HG02981 (cell line): ENCODE data around the gene GAREM1.
A peak's percentile ranks its signal among the peaks of the same experiment; 100 is the strongest.
"Not testable (repeated sequence)": the region's sequence is repeated elsewhere in the genome, so short reads cannot be mapped to it uniquely, and the experiment has no call there.

ENCODE experiments used
- ATAC-seq: cut with Tn5 transposase; IDR thresholded peaks from one replicate; pipeline ENCODE4 v1.9.1; 2021; ENCODE audit warnings: mild to moderate bottlenecking, moderate library complexity; ENCODE audit not compliant: unreplicated experiment

GAREM1 gene

GRCh38 chr18:32470714-32471633, at the start of gene GAREM1:
GAREM1 (minus strand) TSS chr18:32470882; CDS start chr18:32470428, 454 bp downstream.
- ATAC-seq: peak; percentile 96

DNA sequence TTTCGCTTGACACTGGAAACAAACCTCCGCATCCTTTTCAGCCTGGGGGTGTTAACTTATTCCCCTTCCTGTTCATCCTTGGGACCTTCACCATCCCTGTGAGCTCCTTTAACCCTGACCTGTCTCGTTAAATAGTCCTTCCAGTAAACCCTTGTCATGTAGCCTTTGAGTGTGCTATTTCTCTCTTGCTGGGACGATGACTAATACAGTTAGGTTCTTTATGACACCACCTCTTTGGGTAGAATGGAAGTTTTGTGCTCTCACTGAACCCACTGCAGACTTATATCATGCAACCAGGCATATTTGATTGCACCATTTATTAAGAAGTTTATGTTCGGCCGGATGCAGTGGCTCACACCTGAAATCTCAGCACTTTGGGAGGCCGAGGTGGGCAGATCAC, 40.5 kb upstream of the GAREM1 start:
- ATAC-seq: no peak

GRCh38 chr18:32509111-32509510, 38.4 kb upstream of the GAREM1 start:
- ATAC-seq: no peak

DNA sequence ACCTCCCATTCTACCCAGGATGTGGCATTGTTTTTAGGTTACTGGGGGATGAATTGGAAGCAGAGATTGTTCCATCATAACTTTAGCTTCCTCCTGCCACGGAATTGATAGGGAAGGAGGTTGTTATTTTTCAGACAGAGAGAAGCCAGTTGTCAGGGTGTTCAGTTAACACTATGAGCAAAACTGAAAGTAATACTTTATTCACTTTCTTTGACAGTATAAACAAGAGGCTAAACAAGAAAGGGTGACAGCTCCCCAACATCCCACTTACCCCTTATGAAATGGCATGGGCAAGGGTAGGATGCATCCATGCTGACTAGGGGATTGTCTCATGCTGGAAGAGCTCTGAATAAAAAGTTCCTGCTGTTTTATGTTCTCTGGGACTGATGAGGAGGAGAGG, 36.4 kb upstream of the GAREM1 start:
- ATAC-seq: no peak

GRCh38 chr18:32502014-32502413, 31.3 kb upstream of the GAREM1 start:
- ATAC-seq: no peak

- ATAC-seq: not testable (repeated sequence)
These were observed 30.6 kb upstream of the GAREM1 start for GRCh38 chr18:32501242-32501641.

DNA sequence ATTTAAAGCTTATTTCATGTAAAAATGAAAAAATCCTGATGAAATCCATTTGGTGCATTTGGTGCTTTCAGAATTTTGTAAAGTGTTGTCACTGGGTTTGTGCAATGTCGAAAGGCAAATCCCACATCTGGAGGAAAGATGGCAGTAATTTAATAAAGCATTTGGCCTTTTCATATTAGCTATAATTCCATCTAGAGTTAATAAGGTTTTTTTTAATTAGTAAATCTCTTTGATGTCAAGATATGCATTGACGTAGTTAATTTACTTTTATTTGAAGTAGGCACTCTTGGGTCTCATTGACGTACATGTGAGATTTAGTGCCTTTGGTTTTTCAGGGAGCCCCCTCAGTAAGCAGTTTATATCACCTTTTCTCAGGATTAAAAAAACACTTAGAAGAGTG, 12.3 kb upstream of the GAREM1 start:
- no peak for ATAC-seq

DNA sequence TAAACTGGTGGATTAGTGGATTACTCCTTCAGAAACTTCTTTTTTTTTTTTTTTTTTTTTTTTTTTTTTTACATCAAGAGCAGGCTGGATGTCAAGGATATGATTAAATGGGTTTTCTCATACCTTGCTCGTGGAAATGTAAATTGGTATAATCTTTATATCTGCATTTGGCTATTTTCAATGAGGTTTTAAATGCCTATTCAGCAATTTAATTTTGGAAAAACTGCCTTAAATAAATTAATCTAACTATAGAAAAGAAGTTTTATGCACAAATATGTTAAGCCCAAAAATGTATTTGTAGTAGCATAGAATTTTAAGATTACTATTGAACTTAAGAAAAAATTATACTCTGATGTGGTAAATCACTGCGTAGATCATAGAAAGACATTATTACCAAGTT, 11.4 kb upstream of the GAREM1 start:
- ATAC-seq: no peak

GRCh38 chr18:32480581-32480980, 9.9 kb upstream of the GAREM1 start:
- no peak for ATAC-seq

GRCh38 chr18:32478807-32479206, 8.1 kb upstream of the GAREM1 start:
- no peak for ATAC-seq

DNA sequence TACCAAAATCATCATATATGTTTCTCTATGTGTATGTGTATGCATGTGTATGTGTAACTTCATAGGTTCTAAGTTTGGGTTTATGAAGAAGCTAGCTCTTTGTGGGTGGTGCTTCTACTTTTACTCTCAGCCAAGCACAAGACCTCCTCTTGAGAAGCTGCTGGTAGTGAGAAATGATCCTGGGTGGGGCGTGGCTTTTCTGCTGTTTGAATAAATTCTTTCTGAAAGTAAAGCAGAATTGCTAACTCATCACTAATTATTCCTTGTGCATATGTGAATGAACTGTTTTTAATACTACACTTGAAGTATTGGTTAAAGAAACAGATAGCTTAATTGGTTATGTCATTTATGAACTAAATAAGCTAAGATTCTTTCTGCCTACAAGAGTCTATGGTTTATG, 7.6 kb upstream of the GAREM1 start:
- ATAC-seq: no peak

DNA sequence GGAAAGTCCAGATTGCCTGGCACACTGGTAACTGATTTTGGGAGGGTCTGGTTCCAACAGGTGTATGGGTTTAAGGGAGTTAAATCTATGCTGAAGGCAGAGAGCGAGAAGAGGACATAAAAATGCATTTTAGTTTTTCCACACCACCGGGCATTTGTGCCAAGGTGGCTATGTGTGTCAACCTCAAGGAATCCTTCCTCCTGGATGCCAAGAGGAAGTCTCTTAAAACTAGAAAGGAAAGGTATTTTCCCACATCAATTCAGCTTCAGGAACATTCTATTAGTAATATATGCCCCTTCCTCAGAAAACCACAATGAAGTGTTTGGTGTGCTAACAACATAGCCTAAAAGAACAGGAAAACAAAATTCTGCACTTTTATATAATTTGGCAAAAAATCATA, 5.4 kb upstream of the GAREM1 start:
- no peak for ATAC-seq

DNA sequence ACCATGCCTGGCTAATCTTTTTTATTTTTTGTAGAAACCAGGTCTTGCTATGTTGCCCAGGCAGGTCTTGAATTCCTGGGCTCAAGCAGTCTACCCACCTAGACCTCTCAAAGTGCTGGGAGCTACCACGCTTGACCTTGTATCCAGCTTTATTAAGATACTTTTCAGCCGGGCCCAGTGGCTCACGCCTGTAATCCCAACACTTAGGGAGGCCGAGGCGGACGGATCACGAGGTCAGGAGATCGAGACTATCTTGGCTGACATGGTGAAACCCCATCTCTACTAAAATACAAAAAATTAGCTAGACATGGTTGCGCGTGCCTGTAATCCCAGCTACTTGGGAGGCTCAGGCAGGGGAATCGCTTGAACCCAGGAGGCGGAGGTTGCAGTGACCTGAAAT, 4.4 kb upstream of the GAREM1 start:
- not testable (repeated sequence) for ATAC-seq

DNA sequence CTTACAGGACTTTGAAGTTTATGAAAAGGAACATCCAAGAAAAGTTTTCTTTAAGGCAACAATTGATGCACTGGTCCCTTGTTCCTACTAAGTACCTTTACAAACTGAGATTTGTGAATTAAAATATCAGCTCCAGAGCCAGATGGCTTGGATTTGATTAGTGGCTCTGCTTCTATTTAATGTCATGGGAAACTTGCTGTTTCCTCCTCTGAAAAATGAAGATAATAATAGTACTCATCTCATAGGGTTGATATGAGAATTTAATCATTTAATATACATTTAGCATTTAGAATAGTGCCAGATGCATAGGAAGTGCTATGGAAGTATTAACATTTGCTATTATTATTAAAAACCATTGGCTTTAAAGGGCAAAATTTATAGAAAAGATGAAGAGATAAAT, 2.6 kb upstream of the GAREM1 start:
- ATAC-seq: no peak

DNA sequence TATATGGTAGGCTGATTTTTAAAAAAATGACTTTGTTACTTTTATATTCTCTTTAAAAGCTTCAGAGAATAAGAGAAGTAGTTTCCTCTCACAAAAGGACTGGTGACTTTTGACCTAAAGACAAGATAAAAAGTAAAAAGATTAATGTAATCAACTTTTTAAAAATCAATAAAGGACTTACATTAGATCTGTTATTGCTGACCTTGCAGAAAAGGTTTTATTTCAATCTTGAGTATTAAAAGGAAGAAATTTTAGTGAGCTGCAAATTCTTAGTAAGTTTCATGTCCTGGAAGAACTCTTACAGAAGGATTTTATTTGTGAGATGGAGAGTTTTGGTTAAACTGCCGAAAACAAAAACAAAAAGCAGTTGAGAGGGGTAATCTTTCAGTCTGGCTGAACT, 2.2 kb upstream of the GAREM1 start:
- no peak for ATAC-seq

DNA sequence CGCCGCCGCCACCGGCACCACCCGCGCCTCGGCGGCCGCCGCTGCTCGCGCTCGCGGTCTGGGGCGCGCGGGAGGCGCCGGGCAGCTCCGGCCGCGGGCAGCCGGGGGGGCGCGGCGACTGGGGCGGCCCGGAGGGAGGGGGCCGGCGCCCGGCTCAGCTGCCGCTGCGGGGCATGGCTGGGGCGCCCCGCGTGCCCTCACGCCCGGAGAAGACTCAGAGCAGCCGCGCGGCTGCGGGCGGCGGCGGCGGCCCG, 295 bp downstream of the GAREM1 start:
- no peak for ATAC-seq

DNA sequence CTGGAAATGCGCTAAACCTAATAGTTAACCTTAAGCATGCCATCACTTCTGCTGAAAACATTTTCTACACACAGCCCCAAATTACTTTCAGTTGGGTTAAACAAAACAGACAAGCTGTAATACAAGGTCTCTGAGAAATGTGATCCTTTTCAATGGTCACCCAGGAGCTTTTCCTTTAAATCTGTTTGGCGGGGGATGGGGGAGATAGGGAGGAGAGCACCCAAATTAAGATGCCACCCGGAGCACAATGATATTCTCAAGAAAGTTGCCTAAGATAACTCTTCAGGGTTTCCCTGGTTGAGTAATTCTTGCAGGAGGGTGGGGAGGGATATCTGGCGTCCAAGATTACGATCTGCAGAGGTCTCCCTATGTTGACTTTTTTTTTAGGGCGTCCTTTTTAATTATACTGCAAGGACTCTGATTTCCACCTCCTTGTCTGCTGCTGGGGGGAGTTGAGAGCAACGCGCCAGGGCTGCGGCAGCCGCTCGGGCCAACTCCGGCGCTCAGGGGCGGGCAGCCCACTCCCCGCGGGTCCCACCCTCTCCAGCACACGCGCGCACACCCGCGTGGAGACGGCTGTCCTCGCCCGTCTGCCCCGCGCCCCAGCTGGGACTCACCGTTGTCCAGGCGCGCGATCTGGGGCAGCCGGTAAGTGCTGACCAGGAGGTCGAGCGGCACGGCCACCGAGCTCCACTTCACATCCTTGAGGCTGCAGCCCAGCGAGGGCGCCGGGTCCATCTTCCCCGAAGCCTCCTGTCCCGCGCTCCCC, 807 bp downstream of the GAREM1 start:
- no peak for ATAC-seq

GRCh38 chr18:32469190-32469651, 1.5 kb downstream of the GAREM1 start:
- no peak for ATAC-seq

- ATAC-seq: no peak
These were observed 2.4 kb downstream of the GAREM1 start for GRCh38 chr18:32468147-32468845.

DNA sequence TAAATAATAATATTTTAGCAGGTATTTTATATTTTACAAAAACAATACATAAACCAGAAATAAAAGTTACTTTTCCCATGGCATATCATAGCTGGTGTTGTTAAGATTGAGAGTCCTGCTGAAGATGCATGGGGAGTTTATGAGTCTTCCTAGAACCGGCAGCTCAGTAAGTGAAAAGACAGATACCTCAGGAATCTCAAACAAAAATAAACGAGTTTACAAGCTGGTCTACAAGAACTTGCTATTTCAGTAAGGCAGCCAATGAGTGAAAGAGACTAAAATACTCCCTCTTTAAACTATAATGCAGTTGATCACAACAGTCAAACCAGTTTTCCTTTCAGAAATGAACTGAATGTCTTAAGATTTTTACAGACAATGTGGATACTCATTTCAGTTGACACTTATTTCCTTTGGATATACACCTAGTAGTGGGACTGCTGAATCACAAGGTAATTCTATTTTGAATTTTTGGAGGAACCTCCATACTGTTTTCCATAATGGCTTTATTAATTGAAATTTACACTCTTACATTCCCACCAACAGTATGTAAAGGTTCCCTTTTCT, 8.9 kb downstream of the GAREM1 start:
- ATAC-seq: no peak

DNA sequence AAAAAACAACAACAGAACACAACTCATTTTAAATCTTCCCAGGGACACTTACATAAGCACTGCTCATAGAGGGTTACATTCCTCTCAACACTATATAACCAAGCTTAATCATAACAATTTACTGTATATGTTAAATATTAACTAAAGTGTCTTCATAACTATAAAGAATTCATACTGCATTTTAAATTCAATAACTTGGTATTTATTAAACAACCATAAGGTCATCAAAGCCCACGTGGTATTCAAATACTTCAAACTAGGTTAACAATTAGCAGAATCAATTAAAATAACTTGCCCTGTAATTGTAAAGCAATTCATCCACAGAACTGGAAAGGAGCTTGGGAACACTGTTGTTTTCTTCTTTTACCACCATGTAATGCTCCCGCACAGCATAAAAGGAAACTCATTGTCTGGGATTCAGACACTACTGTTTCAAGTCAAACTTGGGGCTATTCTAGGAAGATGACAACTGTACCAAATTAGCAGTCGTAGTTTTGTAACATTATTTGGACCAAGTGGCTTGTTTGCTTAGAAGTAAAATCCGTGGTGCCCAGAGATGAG, 10.4 kb downstream of the GAREM1 start:
- no peak for ATAC-seq
